Heart left ventricle (tissue), 13 donors: ENCODE measurements around the gene PDCD2L.
"Not testable (repeated sequence)": the region's sequence is repeated elsewhere in the genome, so short reads cannot be mapped to it uniquely, and the experiment has no call there.

ENCODE experiments used
- POLR2A ChIP-seq, 2 donors: fragments of 450-650 bp; IDR thresholded peaks; one replicate each; pipeline ENCODE4 v1.6.1; 2017; ENCODE audit warnings: antibody characterized with exemption in 2 of 2, mild to moderate bottlenecking in 2 of 2, moderate library complexity in 2 of 2
- TF ChIP-seq, protein P1 (sequence below), 12 donors: fragments of 200-600 bp; sonication (generic) in 4 of 12; IDR thresholded peaks; one replicate each; pipeline versions ENCODE4 v1.5.0 to v1.8.0; 2018 to 2022; ENCODE audit warnings: antibody characterized with exemption in 12 of 12, mild to moderate bottlenecking in 5 of 12
- donor health status: ischemic (EF 13 %, LVEDD 7.1; RV severe dilation, severe dysfunction).
- donor health status: DM: no; HTN: yes; CAD: no.
- donor health status: DM: no; HTN: no; CAD: no.
- donor health status: ischemic (EF 25% LVEDD 6.9; RV normal size, moderate dysfunction).
- donor health status: ischemic (EF 25% LVEDD 5.7; RV mildly dilated, moderate dysfunction).
- donor health status: ischemic (EF 35%, LVEDD 5.7; RV mildly dilated, moderate dysfunction).
- donor health status: nonischemic (EF 11% LVEDD 7.7; RV severe dilation, severe dysfunction).
- donor health status: DM: yes; HTN: yes; CAD: no.
- donor health status: PGD.
- donor health status: ischemic (EF 29% LVEDD 5.4; RV normal size, mild dysfunction).
- donor health status: nonischemic (EF 23%, LVEDD 6.1; RV moderate dilation, normal function).

DNA sequence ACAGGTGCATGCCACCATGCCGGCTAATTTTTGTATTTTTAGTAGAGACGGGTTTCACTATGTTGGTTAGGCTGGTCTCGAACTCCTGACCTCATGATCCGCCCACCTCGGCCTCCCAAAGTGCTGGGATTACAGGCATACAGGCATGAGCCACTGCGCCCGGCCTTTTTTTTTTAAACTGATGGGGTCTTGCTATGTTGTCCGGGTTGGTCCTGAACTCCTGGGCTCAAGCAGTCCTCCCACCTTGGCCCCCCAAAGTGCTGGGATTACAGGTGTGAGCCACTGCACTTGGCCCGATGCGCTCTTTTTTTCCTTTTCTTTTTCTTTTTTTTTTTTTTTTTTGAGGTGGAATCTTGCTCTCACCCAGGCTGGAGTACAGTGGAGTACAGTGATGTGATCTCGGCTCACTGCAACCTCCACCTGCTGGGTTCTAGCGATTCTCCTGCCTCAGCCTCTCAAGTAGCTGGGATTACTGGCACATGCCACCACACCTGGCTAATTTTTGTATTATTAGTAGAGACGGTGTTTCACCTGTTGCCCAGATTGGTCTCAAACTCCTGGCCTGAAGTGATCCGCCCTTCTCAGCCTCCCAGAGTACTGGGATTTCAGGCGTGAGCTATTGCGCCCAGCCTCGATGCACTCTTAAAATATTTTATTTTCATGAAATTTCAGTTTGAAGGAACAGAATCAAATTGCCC, 51.7 kb downstream of the PDCD2L start:
- TF ChIP-seq, protein P1, sequence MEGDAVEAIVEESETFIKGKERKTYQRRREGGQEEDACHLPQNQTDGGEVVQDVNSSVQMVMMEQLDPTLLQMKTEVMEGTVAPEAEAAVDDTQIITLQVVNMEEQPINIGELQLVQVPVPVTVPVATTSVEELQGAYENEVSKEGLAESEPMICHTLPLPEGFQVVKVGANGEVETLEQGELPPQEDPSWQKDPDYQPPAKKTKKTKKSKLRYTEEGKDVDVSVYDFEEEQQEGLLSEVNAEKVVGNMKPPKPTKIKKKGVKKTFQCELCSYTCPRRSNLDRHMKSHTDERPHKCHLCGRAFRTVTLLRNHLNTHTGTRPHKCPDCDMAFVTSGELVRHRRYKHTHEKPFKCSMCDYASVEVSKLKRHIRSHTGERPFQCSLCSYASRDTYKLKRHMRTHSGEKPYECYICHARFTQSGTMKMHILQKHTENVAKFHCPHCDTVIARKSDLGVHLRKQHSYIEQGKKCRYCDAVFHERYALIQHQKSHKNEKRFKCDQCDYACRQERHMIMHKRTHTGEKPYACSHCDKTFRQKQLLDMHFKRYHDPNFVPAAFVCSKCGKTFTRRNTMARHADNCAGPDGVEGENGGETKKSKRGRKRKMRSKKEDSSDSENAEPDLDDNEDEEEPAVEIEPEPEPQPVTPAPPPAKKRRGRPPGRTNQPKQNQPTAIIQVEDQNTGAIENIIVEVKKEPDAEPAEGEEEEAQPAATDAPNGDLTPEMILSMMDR (IDR thresholded peaks at IDR 0.05) = not testable (repeated sequence)
- TF ChIP-seq POLR2A (IDR thresholded peaks at IDR 0.05) = not testable (repeated sequence)
